ENCODE data around the gene CDCA3. TPM values are rescaled to one million over a fixed set of nuclear protein-coding genes. Genes with fewer than 3 reads are reported as not detected.

Gene CDCA3
- polyA plus RNA-seq, 1 experiment, result 11.6 TPM

DNA sequence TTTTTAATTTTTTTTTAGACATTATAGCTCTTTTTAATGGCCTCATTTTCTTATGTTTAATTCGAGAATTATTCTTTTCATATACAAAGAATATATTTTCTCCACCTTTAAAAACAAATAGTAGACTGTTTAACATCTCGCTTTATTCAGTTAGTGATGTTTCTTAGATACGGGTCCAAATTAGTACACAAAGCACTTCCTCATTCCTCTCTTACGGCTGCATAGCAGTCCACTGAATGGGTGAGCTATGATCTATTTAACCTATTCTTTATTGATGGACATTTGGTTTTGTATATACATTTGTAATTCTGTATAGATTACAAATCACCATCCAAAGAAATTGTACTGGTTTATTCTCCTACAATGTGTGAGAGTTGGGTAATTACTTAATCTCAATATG lies 37.7 kb downstream of the CDCA3 start:
- POLR2A ChIA-PET, result interaction anchor here (0.8 to 2.2 kb wide), 3 partner anchors 38 to 61 kb away, joined by 3 to 6 read pairs (median 4); partner anchors contain the start of genes MLF2 and PTMS
- CTCF ChIA-PET, result interaction anchor here (1.2 to 3.7 kb wide), 4 partner anchors 12 to 60 kb away, joined by 3 to 19 read pairs (median 6); partner anchors contain the start of genes MLF2 and P3H3

GRCh38 chr12:6810758-6811157 lies 40.3 kb downstream of the CDCA3 start:
- Histone ChIP-seq H3K27ac (ENCODE audit: low read depth, low read length) (no peak overlapping the region), H3K27me3 (ENCODE audit: control insufficient read depth, insufficient read depth, low read length) (no peaks in the 10 kb centered on the region), H3K4me3 (ENCODE audit: low read depth, low read length) (no peak overlapping the region), H3K9me3 (ENCODE audit: control insufficient read depth, insufficient read depth, low read length) (no peaks in the 10 kb centered on the region)
- POLR2A ChIA-PET, result interaction anchor here (0.9 to 1.2 kb wide), 3 partner anchors 10 to 87 kb away, joined by 3 to 5 read pairs (median 3); partner anchors contain the start of genes CD4 and COPS7A
- TF ChIP-seq, protein P1, sequence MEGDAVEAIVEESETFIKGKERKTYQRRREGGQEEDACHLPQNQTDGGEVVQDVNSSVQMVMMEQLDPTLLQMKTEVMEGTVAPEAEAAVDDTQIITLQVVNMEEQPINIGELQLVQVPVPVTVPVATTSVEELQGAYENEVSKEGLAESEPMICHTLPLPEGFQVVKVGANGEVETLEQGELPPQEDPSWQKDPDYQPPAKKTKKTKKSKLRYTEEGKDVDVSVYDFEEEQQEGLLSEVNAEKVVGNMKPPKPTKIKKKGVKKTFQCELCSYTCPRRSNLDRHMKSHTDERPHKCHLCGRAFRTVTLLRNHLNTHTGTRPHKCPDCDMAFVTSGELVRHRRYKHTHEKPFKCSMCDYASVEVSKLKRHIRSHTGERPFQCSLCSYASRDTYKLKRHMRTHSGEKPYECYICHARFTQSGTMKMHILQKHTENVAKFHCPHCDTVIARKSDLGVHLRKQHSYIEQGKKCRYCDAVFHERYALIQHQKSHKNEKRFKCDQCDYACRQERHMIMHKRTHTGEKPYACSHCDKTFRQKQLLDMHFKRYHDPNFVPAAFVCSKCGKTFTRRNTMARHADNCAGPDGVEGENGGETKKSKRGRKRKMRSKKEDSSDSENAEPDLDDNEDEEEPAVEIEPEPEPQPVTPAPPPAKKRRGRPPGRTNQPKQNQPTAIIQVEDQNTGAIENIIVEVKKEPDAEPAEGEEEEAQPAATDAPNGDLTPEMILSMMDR (IDR thresholded peaks at IDR 0.05; ENCODE audit: low read depth, low read length), result no peak
- DNase-seq (ENCODE audit: low read depth, low spot score), result no peak
- CTCF ChIA-PET, result interaction anchor here (0.6 to 3.7 kb wide), 2 partner anchors 24 to 58 kb away, joined by 3 to 19 read pairs; partner anchors contain the start of gene MLF2

More for the DNA sequence above, 37.7 kb downstream of the CDCA3 start:
- no peak for DNase-seq (ENCODE audit: low read depth, low spot score)
- TF ChIP-seq, protein P1 (IDR thresholded peaks at IDR 0.05; ENCODE audit: low read depth, low read length), result no peak
- Histone ChIP-seq H3K27ac (ENCODE audit: low read depth, low read length) (no peak overlapping the region), H3K27me3 (ENCODE audit: control insufficient read depth, insufficient read depth, low read length) (no peaks in the 10 kb centered on the region), H3K4me3 (ENCODE audit: low read depth, low read length) (no peak overlapping the region), H3K9me3 (ENCODE audit: control insufficient read depth, insufficient read depth, low read length) (no peaks in the 10 kb centered on the region)

GRCh38 chr12:6809056-6809455 lies 42.0 kb downstream of the CDCA3 start:
- TF ChIP-seq, protein P1 (IDR thresholded peaks at IDR 0.05; ENCODE audit: low read depth, low read length), result no peak
- no peak for DNase-seq (ENCODE audit: low read depth, low spot score)
- POLR2A ChIA-PET, result no interaction called here
- CTCF ChIA-PET, result interaction anchor here (0.5 to 1.0 kb wide), 2 partner anchors 17 to 111 kb away, joined by 4 read pairs; no protein-coding TSS in a partner anchor
- Histone ChIP-seq H3K4me3 (ENCODE audit: low read depth, low read length) (no peak overlapping the region), H3K27me3 (ENCODE audit: control insufficient read depth, insufficient read depth, low read length) (no peaks in the 10 kb centered on the region), H3K27ac (ENCODE audit: low read depth, low read length) (no peak overlapping the region), H3K9me3 (ENCODE audit: control insufficient read depth, insufficient read depth, low read length) (no peaks in the 10 kb centered on the region)

DNA sequence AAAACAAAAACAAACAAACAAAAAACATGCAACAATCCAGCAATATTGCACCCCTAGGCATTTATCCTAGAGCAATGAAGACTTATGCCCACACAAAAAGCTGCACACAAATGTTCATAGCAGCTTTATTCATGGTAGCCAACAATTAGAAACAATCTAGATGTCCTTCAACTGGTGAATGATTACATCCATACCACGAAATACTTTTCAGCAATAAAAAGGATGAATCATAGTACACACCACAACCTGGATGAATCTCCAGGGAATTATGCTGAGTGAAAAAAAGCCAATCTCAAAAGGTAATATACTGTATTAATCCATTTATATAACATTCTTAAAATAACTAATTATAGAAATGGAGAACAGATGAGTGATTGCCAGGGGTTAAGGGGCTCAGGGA lies 43.9 kb downstream of the CDCA3 start:
- Histone ChIP-seq H3K27me3 (ENCODE audit: control insufficient read depth, insufficient read depth, low read length) (no peaks in the 10 kb centered on the region), H3K9me3 (ENCODE audit: control insufficient read depth, insufficient read depth, low read length) (no peaks in the 10 kb centered on the region), H3K27ac (ENCODE audit: low read depth, low read length) (no peak overlapping the region), H3K4me3 (ENCODE audit: low read depth, low read length) (no peak overlapping the region)
- ChIA-PET POLR2A (no interaction called here), CTCF (interaction anchor here (0.6 kb wide), 1 partner anchor 41 kb away, joined by 5 read pairs; the partner anchor contains the start of gene PTMS)
- no peak for DNase-seq (ENCODE audit: low read depth, low spot score)
- TF ChIP-seq, protein P1 (IDR thresholded peaks at IDR 0.05; ENCODE audit: low read depth, low read length), result no peak

GRCh38 chr12:6799147-6799546 lies 51.9 kb downstream of the CDCA3 start:
- Histone ChIP-seq H3K9me3 (ENCODE audit: control insufficient read depth, insufficient read depth, low read length) (no peaks in the 10 kb centered on the region), H3K27ac (ENCODE audit: low read depth, low read length) (no peak overlapping the region), H3K27me3 (ENCODE audit: control insufficient read depth, insufficient read depth, low read length) (peaks cover 4% of the 10 kb centered on the region), H3K4me3 (ENCODE audit: low read depth, low read length) (no peak overlapping the region)
- TF ChIP-seq, protein P1 (IDR thresholded peaks at IDR 0.05; ENCODE audit: low read depth, low read length), result no peak
- ChIA-PET POLR2A (no interaction called here), CTCF (interaction anchor here (1.2 kb wide), 1 partner anchor 26 kb away, joined by 3 read pairs; no protein-coding TSS in a partner anchor)
- DNase-seq (ENCODE audit: low read depth, low spot score), result no peak
